ENCODE measurements around the gene TMEM198.

Gene TMEM198

GRCh38 chr2:219598308-219599078 is 54.7 kb downstream of the TMEM198 start:
- TF ChIP-seq GATA2 (IDR thresholded peaks at IDR 0.05; ENCODE audit: low read depth, low read length), result no peak
- no peak for TF ChIP-seq GATA3 (IDR thresholded peaks at IDR 0.05; ENCODE audit: low read depth, low read length)
